NB4 (cell line): Measurements from ENCODE around the gene USP53.

Source experiments
- DNase-seq: peaks from one replicate; pipeline ENCODE4 v3.0.0; 2010; ENCODE audit warnings: low read depth
- H3K4me3 ChIP-seq: one replicate; pipeline ENCODE4 v1.5.1; 2011; ENCODE audit warnings: mild to moderate bottlenecking, low read depth, low read length, moderate library complexity
- MYC ChIP-seq: IDR thresholded peaks from 2 replicates; pipeline ENCODE4 v1.6.1; 2011; ENCODE audit warnings: low read depth, low read length
- POLR2A ChIP-seq: IDR thresholded peaks from 2 replicates; pipeline ENCODE4 v1.6.1; 2011; ENCODE audit warnings: mild to moderate bottlenecking; ENCODE audit not compliant: insufficient read length; ENCODE audit errors: extremely low read depth
- TF ChIP-seq, protein P1 (sequence below): IDR thresholded peaks from one replicate; pipeline ENCODE4 v1.5.1; 2012; ENCODE audit warnings: low read depth, low read length
- TF ChIP-seq, protein P2 (sequence below): IDR thresholded peaks from 2 replicates; pipeline ENCODE4 v1.6.1; 2011; ENCODE audit warnings: low read depth, low read length

USP53 gene

DNA sequence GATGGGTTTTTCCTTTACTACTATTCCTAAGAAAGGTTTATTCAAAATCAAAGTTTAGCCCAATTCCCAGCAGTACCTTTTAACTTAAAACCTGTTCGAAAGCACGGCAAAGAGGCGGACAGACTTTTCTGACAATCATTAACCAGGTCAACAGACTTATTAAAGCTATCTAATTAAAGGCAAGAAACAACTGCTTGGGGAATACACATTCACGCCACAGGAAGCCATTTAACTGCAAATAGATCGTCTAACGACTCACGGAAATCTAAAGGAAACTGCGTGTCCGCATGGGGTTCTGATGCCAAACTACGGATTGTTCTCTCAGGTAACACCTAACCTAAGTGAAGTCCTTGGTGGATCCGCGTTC, 663 bp upstream of the USP53 start:
- TF ChIP-seq POLR2A (no peak), MYC (no peak)
- TF ChIP-seq, protein P1, sequence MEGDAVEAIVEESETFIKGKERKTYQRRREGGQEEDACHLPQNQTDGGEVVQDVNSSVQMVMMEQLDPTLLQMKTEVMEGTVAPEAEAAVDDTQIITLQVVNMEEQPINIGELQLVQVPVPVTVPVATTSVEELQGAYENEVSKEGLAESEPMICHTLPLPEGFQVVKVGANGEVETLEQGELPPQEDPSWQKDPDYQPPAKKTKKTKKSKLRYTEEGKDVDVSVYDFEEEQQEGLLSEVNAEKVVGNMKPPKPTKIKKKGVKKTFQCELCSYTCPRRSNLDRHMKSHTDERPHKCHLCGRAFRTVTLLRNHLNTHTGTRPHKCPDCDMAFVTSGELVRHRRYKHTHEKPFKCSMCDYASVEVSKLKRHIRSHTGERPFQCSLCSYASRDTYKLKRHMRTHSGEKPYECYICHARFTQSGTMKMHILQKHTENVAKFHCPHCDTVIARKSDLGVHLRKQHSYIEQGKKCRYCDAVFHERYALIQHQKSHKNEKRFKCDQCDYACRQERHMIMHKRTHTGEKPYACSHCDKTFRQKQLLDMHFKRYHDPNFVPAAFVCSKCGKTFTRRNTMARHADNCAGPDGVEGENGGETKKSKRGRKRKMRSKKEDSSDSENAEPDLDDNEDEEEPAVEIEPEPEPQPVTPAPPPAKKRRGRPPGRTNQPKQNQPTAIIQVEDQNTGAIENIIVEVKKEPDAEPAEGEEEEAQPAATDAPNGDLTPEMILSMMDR: no peak
- TF ChIP-seq, protein P2, sequence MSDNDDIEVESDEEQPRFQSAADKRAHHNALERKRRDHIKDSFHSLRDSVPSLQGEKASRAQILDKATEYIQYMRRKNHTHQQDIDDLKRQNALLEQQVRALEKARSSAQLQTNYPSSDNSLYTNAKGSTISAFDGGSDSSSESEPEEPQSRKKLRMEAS: no peak
- peak overlapping the region; percentile 95 for H3K4me3 ChIP-seq
- DNase-seq: no peak

DNA sequence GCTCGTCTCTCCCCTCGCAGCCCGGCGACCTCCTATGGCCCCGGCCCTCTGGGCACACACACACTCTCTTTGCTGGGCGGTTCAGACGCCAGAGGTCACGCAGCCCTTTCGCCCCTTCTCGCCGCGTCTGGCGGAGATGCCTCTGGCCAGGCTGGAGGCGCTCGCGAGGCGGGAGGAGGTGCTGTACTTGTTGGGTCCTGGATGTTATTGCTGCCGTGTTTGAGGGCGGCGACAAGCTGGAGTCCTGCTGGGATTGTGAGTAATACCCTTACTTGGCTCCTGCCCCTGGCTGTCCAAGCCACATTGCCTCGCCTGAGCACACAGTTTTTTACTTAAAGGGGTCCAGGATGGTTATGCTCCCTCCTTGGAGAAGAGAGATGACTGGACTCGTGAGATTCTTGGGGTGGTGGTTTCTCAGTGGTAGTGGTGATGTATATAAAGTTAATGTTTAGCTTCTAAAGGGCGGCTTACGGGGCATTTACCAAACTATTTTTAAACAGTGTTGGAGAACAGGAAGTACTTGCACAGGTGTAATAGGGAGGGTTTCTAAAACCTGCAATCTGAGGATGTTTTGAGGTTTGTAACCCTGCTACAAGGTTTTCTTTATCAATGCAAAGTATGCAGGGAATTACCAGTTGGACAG, 572 bp downstream of the USP53 start:
- peak; percentile 95 for DNase-seq
- H3K4me3 ChIP-seq: peak overlapping the region; percentile 95
- no peak for TF ChIP-seq MYC
- TF ChIP-seq, protein P1: peak; percentile 24
- TF ChIP-seq POLR2A: peak; percentile 0
- TF ChIP-seq, protein P2: no peak

DNA sequence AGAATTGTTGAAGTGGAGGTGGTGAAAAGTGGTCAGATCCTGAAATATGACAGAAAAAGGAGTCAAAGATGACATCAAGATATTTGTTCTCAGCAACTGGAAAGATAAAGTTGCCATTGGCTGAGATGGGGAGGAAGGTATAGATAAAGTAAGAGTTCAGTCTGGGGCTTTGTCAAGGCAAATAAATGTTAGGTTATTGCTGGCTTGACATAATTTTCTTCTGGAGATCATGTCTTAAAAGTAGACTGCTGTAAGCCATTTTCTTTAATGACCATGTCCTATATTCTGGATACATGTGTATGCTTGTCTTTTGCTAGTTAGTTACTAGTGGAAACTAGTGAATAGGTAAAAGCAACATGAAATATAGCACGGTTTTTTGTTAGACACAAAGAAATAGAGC, 5.6 kb downstream of the USP53 start:
- TF ChIP-seq POLR2A (no peak), MYC (no peak)
- TF ChIP-seq, protein P2: no peak
- TF ChIP-seq, protein P1: no peak
- no peak for DNase-seq
- no peak overlapping the region for H3K4me3 ChIP-seq

DNA sequence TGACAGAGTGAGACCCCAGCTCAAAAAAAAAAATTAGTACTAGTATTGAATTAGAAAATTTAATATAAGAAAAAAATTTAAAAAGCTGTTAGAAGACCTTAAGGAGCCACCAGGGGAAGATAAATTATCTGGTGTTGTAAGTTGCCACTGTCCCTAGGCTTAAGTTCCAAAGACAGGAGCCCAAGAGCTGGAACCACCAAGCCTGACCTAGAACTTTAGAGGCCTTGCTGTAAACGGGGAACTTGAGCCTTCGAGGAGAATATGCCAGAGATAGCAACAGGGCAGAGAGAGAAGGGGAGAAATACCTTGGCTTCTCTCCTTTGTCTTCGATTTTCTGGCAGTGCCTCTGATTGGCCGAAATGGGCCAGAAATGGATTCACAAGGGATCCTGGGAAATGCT, 8.9 kb downstream of the USP53 start:
- no peak overlapping the region for H3K4me3 ChIP-seq
- no peak for DNase-seq
- TF ChIP-seq MYC (no peak), POLR2A (no peak)
- TF ChIP-seq, protein P2: no peak
- TF ChIP-seq, protein P1: no peak

DNA sequence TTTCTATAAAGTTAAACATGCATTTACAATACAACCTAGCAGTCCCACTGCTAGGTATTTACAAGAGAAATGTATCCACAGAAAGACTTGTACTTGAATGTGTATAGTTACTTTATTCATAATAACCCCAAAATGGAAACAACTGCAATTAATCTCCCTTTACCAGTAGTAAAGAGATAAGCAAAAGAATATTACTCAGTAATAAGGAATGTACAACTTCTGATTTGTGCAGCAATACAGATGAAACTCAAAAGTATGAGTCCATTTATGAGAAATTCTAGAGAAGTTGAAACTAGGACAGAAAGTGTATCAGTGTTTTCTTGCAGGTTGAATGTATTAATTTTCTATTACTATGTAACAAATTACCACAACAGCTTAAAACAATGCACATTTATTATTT, 15.2 kb downstream of the USP53 start:
- DNase-seq: no peak
- no peak overlapping the region for H3K4me3 ChIP-seq
- no peak for TF ChIP-seq MYC
- TF ChIP-seq, protein P2: no peak
- TF ChIP-seq POLR2A: no peak
- TF ChIP-seq, protein P1: no peak

DNA sequence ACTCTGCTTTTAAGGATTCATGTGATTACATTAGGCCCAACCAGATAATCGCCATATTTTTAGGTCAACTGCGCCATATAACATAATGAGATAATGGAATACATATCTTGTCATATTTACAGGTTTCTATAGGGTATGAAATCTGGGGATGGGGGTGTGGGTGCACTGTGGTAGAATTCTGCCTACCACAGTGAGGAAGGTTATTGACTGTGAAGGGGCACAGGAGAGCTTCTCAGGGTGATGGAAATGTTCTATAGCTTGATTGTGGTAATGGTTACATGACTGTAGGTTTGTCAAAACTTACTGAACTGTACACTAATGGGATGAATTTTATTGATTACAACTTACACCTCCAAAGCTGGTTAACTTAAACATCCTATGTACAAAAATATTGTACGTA, 15.9 kb downstream of the USP53 start:
- no peak overlapping the region for H3K4me3 ChIP-seq
- DNase-seq: no peak
- TF ChIP-seq MYC (no peak), POLR2A (no peak)
- TF ChIP-seq, protein P1: no peak
